Loucy (cell line): ENCODE data around the gene CLEC16A.
A peak's percentile ranks its signal among the peaks of the same experiment; 100 is the strongest.

Experiments used
- H2AFZ ChIP-seq: fragments of 200-600 bp; sonication (generic); 2 replicates; pipeline ENCODE4 v1.6.0; 2016; ENCODE audit warnings: antibody characterized with exemption, mild to moderate bottlenecking, low read length, moderate library complexity
- H3F3A ChIP-seq: fragments of 200-600 bp; 2 replicates; pipeline ENCODE4 v1.6.0; 2016; ENCODE audit warnings: antibody characterized with exemption, low read depth, mild to moderate bottlenecking
- H3K27me3 ChIP-seq: fragments of 200-600 bp; sonication (generic); 2 replicates; pipeline ENCODE4 v1.6.1; 2014; ENCODE audit warnings: low read length, mild to moderate bottlenecking; ENCODE audit not compliant: insufficient read depth, poor library complexity, severe bottlenecking
- H3K36me3 ChIP-seq: fragments of 200-600 bp; sonication (generic); 2 replicates; pipeline ENCODE4 v1.6.1; 2016; ENCODE audit warnings: low read length; ENCODE audit not compliant: insufficient read depth
- H3K4me1 ChIP-seq: fragments of 200-600 bp; sonication (generic); 2 replicates; pipeline ENCODE4 v1.5.1; 2014; ENCODE audit warnings: low read length, mild to moderate bottlenecking; ENCODE audit not compliant: insufficient read depth, poor library complexity, severe bottlenecking
- H3K4me2 ChIP-seq: fragments of 200-600 bp; sonication (generic); 2 replicates; pipeline ENCODE4 v1.6.0; 2014; ENCODE audit warnings: antibody characterized with exemption, low read length, low read depth, mild to moderate bottlenecking; ENCODE audit not compliant: poor library complexity, severe bottlenecking
- H3K4me3 ChIP-seq: fragments of 200-600 bp; sonication (generic); 2 replicates; pipeline ENCODE4 v1.5.1; 2014; ENCODE audit warnings: low read length, mild to moderate bottlenecking, mixed read lengths; ENCODE audit not compliant: poor library complexity, severe bottlenecking
- H3K79me2 ChIP-seq: fragments of 200-600 bp; sonication (generic); 2 replicates; pipeline ENCODE4 v1.6.1; 2014; ENCODE audit warnings: low read length; ENCODE audit not compliant: insufficient read depth
- H3K9ac ChIP-seq: fragments of 200-600 bp; sonication (generic); 2 replicates; pipeline ENCODE4 v1.6.0; 2014; ENCODE audit warnings: mild to moderate bottlenecking, low read depth, low read length, moderate library complexity; ENCODE audit not compliant: poor library complexity, severe bottlenecking
- H3K9me2 ChIP-seq: fragments of 200-600 bp; sonication (generic); replicated peaks from 2 replicates; pipeline ENCODE4 v1.6.1; 2016; ENCODE audit warnings: low read depth, low read length, mixed read lengths
- H3K9me3 ChIP-seq: fragments of 200-600 bp; sonication (generic); 2 replicates; pipeline ENCODE4 v1.6.1; 2014; ENCODE audit warnings: mild to moderate bottlenecking, antibody characterized with exemption, low read length, low read depth; ENCODE audit not compliant: insufficient read depth
- H4K20me1 ChIP-seq: fragments of 200-600 bp; sonication (generic); 2 replicates; pipeline ENCODE4 v1.6.0; 2014; ENCODE audit warnings: antibody characterized with exemption, low read length, mild to moderate bottlenecking; ENCODE audit not compliant: insufficient read depth, poor library complexity, severe bottlenecking
- CTCF ChIP-seq: fragments of 200-600 bp; sonication (generic); conservative IDR thresholded peaks from 2 replicates; pipeline ENCODE4 v1.5.1; 2014; ENCODE audit warnings: mild to moderate bottlenecking, antibody characterized with exemption, low read length
- EZH2phosphoT487 ChIP-seq: fragments of 200-600 bp; IDR thresholded peaks from 2 replicates; pipeline ENCODE4 v1.6.1; 2018; ENCODE audit warnings: antibody characterized with exemption, mild to moderate bottlenecking, moderate library complexity, borderline replicate concordance

The CLEC16A gene

GRCh38 chr16:10950393-10950792, 6.0 kb downstream of the CLEC16A start:
- H3K9ac ChIP-seq: no peak overlapping the region
- H3K9me3 ChIP-seq: no peaks in the 10 kb centered on the region
- no peak overlapping the region for H2AFZ ChIP-seq
- peaks cover 20% of the 10 kb centered on the region for H3K4me1 ChIP-seq
- H4K20me1 ChIP-seq: no peaks in the 10 kb centered on the region
- TF ChIP-seq EZH2phosphoT487 (no peak), CTCF (no peak)
- no peaks in the 10 kb centered on the region for H3K27me3 ChIP-seq
- peaks cover 42% of the 10 kb centered on the region; the same call in 1 of the 2 replicates for H3K79me2 ChIP-seq
- H3K4me2 ChIP-seq: no peak overlapping the region
- H3K36me3 ChIP-seq: no peaks in the 10 kb centered on the region
- no peaks in the 10 kb centered on the region for H3F3A ChIP-seq
- H3K4me3 ChIP-seq: no peak overlapping the region
- no peaks in the 10 kb centered on the region for H3K9me2 ChIP-seq

GRCh38 chr16:10951026-10951425, 6.7 kb downstream of the CLEC16A start:
- Histone ChIP-seq H2AFZ (no peak overlapping the region), H3K9me2 (no peaks in the 10 kb centered on the region), H3K4me3 (no peak overlapping the region), H3F3A (no peaks in the 10 kb centered on the region), H3K4me1 (peaks cover 20% of the 10 kb centered on the region), H3K4me2 (no peak overlapping the region), H3K36me3 (no peaks in the 10 kb centered on the region), H4K20me1 (no peaks in the 10 kb centered on the region), H3K9ac (no peak overlapping the region), H3K27me3 (no peaks in the 10 kb centered on the region), H3K79me2 (peaks cover 36% of the 10 kb centered on the region; the same call in 1 of the 2 replicates), H3K9me3 (no peaks in the 10 kb centered on the region)
- TF ChIP-seq EZH2phosphoT487 (no peak), CTCF (no peak)

- Histone ChIP-seq H3K79me2 (peaks cover 19% of the 10 kb centered on the region; the same call in 1 of the 2 replicates), H4K20me1 (no peaks in the 10 kb centered on the region), H3K4me1 (peaks cover 13% of the 10 kb centered on the region), H3K9me2 (no peaks in the 10 kb centered on the region), H3F3A (no peaks in the 10 kb centered on the region), H3K9ac (peak overlapping the region; percentile 32), H3K9me3 (no peaks in the 10 kb centered on the region), H2AFZ (no peak overlapping the region), H3K4me2 (peak overlapping the region; percentile 65), H3K36me3 (peaks cover 7% of the 10 kb centered on the region; the same call in 1 of the 2 replicates), H3K27me3 (no peaks in the 10 kb centered on the region), H3K4me3 (no peak overlapping the region)
- no peak for TF ChIP-seq CTCF
- no peak for TF ChIP-seq EZH2phosphoT487
These were observed 10.5 kb downstream of the CLEC16A start for GRCh38 chr16:10954903-10955302.
